GM19397 (cell line): Measurements from ENCODE around the gene DNHD1.

Experiments
- ATAC-seq: cut with Tn5 transposase; IDR thresholded peaks from one replicate; pipeline ENCODE4 v1.9.1; 2021; ENCODE audit warnings: mild to moderate bottlenecking, moderate library complexity; ENCODE audit not compliant: unreplicated experiment

The DNHD1 gene

DNA sequence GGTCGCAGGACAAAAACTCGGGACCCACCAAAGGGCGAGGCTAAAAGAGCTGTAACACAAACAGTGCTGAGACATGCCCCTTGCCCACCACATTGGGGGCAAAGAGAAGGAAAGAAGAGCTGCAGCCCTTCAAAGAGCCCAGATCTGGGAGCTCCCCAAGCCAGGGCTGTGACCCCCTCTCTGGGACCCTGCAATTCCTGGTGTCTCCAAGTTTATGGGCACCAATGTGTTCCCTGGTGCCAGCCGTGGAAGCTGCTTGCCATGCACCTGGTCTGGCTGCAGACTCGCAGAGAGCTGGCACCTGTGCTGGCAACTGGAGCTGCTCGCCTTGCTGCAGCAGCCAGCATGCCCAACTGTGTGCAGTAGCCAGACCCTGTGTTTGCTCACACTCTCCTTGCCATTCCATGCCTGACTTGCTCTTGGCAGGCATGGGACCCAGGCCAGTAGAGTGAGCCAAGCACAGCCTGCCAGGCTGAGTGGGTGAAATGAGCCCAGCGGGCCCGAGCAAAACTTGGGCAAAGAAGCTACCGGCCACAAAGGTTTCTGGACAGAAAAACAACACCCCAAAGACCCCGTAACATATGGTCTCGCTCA, 90.4 kb downstream of the DNHD1 start:
- no peak for ATAC-seq

DNA sequence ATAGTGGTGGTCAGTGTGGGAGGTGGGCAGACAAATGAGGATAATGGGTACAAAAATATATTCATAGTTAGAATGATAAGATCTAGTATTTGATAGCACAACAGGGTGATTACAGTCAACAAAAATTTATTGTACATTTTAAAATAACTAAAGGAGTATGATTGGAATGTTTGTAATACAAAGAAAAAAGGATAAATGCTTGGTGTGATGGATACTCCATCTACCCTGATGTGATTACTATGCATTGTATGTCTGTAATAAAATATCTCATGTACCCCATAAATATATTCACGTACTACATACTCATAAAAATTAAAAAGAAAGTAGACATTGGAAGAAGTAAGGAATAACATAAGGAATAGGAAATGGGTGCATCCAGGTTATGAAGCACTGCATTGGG, 90.9 kb downstream of the DNHD1 start:
- no peak for ATAC-seq

DNA sequence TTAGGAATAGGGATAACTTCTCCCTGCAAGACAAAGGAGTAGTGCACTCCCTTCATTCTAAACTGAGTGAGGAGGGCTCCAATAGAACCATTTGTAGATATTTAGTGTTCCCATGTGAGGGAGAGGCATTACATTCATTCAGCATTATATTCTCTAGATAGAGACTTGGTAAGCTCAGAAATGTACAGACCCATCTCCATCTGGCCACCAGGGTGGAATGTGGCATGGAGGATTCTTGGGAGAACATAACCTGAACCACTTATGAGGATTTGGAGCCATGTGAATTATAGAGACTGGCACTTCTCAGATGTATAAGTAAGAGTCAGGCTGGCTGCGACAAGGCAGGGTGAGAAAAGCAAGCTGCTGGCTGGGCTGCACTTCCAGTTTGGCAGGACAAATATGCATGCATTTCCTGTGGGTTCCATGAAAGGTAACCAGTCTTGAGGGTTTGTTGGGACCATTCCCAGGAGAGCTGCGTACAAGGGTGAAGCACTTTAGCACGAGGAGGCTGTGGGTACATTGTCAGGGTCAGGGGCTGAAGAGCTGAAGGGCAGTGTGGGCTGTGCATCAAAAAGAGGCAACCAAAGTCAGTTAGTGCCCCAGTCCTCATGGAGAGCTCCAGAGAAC, 97.2 kb downstream of the DNHD1 start:
- no peak for ATAC-seq

DNA sequence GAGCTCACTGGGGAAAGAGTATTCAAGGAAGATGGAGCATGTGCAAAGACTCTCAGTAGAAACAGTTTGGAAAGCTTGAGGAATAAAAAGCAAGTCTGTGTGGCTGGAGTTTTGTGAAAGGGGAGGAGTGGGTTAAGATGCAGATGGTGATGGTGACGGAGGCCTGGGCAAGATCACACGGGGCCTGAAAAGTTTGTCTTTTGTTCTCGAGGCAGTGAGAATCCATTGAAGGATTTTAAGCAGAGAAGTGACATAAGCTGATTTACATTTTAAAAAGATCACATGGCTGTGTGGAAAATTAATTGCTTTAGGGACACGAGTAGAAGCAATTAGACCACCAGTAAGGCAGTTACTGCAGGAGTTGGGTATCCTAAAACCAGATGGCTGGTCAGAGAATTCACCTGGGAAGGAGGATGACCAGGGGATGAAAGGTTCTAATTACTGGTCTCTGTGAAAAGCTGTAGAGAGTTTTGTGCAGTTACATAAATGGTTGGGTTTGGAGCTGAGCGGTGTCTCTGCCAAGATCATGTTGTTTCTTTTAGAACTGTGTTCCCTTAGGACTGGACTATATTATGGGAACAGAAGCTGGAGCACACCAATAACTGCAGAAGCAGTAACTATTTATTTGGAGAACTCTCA, 99.3 kb downstream of the DNHD1 start:
- ATAC-seq: no peak

DNA sequence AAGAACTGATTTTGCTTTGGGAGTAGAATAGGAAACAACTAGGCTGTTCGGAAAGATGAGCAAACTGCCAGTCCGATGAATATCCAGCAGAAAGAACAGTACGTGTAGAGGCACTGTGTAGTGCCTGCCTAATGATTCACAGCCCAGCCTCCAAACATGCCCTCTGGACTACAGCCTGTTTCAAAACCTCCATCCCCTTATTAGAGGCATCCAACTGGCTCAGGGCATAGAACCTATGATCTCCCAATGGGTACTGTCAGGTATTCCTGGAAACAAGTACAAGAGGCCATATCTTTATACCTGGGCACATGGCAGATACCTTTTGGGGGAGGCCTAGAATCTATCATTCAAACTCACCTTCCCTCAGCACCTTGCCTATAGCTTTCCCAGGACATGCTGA, 101.5 kb downstream of the DNHD1 start:
- ATAC-seq: no peak

DNA sequence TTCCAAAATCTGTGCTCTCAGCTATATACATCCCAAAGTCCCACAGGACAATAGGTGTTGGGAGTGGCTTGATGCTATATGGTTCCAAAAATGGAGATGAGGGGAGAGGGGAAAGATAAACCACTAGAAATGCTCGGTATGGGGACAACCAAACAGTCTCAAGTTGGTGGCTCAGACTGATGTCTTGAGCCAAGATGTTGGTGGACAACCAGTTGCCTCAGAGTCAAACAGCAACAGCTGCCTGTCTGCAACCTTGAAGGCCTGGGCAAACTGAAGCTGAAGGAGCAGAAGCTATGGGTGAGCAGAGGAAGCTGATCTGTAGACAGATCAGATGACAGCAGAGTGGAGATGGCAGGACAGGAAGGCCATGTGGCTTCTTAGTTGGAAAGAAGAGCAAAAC, 102.4 kb downstream of the DNHD1 start:
- ATAC-seq: no peak

DNA sequence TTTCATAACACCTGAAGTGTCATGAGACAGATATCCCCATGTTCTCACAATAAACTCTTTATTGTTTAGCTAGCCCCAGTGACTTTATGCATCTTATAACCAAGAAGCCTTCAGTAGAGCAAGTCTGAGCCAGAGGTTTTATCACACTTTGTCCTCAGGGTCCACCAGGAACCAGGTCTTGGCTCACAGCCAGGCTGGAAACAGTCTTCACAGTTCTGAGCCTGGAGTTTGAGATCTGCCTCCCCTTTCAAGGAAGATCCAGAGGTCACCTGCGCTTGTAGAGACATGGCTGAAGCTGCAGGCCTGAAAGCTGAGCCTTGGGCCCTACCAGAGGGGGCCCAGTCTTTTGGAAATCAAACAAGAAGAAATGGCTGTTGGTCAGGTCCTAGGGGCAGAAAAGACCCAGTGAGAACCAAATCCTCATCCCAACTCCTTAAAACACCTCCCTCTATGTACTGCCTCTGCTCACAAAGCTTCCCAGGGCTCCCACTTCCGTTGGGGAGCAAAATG, 102.9 kb downstream of the DNHD1 start:
- ATAC-seq: no peak

DNA sequence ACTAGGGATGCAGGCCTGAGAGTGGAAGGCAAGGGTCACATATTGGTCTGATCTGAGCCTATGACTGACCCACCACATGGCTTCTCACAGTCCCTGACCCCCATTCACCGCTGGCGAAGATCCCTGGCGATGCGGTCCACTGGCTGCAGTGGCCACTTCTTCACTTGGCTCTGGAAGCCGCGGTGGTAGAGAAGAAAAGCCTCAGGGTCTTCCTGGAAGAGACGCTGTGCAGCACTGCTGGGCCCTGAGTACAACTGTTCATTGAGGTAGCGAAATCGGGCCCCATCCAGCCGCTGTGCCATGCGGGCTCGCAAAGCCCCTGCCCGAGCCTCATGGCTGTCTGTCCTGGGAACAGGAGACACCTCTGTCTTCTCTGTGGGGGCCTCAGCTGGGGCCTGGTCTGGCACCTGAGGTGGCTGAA, 104.0 kb downstream of the DNHD1 start:
- ATAC-seq: no peak

DNA sequence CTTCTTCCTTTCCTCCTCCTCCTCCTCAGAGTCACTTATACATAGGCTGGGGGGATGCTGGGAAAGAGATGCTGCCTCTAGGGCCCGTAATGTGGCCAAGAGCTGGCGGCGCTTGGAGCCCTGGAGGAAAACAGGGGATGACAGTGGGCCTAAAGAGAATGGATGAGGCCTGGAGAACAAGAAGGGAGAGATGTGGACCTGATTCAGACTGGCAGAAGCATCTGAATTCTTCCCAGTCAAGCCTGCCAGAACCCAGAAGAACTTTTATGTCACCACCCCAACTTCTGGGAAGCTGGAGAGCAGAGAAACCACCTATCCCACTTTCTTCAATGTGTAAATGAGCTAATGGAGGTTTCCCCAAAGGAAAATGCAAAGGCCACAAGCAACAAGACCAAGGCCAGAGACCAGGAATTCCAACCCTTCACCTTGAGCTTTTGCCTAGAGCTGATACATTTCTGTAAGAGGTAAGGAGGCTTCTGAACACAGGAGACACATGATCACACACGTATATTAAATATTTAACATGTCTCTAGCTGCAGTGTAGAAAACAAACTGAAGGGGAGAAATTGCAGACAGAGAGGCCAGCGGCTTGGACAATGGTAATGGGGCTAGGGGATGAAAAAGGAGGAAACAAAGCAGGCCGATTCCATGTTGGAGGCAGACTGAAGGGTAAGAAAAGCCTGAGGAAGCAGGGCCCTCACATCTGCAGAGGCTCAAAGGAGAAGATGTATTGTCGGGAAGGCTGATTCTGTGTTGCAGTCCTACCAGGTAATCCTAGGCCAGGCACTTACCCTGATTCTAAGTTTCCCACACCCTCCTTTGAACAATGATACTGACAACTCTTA, 105.2 kb downstream of the DNHD1 start:
- no peak for ATAC-seq

DNA sequence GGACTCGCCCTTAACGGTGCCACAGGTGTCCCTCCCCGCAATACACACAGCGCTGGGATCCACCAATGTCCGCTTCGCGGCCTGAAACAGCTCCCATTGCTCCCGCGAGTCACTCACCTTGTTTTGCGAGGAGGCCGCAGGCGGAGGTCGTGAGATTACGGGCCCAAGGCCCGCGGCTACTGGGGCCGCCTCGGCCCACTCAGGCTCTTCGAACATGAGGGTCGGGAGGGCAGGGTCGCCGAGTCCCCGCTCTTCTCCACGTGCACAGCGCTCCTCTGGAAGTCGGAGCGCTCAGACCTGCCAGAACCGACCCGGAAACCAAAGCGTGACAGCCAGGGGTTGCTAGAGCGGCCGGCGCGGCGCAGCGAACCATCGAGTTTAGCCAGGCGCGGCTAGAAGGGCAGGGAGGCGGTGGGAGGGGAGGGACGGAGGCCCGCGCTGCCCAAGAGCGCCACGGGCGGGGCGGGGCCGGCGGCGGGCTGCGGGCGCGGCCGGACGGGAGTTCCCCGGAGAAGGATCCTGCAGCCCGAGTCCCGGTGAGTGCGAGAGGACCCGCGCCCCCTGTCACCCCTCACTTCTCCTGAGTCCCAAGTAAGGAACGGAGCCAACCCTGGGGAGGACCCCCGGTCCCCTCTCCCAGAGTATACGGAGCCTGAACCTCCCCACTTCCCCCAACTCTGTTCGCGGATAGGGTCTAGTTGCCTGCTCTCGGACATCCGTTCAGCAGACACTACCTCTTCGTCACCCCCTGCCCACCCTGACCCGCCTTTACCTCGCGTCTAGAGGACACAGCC, 106.4 kb downstream of the DNHD1 start, which contains the start of the genes ILK and RRP8:
Gene ILK (plus strand): TSS at position 488 of the 794 bp plus-strand sequence. CDS start 498 bp downstream, outside the sequence.
Gene RRP8 (minus strand): TSS at position 330 of the 794 bp plus-strand sequence. CDS start 114 bp downstream, at position 216.
- peak; percentile 84 for ATAC-seq

DNA sequence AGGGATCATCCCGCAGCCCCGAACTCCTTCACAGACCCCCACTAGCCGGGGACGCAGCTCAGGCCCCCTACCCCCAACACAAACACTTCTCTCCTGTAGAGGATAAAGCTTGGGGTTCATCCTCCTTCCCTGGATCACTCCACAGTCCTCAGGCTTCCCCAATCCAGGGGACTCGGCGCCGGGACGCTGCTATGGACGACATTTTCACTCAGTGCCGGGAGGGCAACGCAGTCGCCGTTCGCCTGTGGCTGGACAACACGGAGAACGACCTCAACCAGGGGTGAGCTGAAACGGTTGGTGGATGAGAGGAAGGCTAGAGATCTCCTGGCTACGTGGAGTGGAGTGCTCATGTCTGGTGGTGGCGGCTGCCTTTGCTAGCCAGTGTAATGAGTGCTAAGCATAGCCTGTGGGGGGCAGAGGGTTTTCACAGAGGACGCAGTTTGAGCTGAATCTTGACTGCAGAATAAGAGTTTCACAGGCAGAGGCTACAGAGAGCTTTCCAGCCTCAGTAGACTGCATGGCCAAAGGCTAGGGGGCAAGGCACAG, 107.1 kb downstream of the DNHD1 start:
- peak; percentile 19 for ATAC-seq

DNA sequence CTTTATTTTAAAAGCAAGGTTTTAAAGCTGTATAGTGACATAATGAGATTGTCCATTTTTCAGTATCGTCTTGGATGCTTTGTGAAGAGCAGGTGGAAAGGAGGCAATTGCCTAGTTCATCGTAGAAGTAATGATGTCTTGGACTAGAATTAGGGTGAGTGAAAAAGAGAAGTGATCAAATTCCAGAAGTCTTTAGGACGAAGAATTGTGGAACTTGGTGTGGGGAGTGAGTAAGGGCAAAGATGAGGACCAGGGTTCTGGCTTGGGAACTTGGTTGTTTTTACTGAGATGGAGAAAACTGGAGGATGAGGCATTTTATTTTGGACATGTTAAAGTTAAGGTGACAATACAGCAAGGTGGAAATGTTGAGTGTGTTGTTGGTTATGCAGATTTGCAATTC, 107.7 kb downstream of the DNHD1 start:
- no peak for ATAC-seq

DNA sequence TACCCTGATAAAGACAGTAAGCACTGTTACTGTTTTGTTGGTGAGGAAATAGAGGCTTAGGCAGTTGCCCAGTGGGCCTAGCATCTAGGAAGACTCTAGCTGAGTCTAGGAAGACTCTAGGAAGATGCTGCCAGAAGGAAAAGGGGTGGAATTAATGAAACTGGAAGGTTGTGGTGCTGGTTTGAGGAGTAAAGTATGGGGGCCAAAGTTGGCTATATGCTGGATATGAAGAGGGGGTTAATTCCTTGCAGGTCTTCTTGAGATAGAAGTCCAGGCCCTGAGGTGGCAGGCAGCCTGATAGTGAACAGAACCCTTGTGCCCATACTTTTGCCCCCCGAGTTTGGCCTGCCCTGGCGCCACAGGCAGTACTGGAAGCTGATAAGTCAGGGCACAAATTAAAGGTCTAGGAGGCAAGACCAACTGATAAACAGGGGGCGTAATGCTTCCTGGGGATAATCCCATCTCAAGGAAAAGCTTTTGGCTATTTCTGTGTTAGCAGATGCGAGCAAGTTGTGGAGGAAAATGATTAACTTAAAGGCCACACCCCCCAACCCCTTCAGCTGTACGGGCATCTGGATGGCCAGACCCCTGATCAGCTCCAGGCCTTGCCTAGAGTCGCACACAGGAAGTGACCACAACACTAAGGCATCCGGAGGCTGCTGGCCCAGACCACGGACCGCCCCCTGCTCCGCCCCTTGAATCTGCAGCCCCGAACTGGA, 109.5 kb downstream of the DNHD1 start:
- ATAC-seq: peak; percentile 44

DNA sequence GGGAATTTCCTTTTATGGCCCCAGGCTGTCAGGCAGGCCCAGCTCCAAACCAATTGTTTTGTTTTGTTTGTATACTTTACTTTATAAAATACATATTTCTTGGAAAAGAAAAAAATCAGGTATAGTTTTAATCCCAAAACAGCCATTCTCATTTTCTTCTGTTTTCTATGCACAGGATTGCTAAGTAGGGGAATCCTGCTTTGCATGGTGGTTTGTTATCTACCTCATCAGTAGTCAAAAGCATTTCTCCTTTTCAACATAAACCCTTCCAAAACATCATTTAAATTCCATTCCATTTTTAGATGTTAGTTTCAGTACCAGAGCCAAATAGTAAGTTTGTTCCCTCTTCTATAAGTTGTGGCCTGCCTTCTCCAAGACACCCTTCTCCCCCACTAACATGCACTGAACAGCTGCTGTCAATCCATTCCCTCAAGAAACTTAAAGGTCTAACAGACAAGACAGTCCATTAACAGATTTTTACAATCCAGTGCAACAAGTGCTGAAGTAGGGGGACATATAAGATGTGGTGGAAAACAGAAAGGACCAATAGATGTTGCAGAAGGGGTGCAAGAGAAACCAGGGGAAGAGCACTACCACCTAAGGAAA, 110.2 kb downstream of the DNHD1 start:
- no peak for ATAC-seq

DNA sequence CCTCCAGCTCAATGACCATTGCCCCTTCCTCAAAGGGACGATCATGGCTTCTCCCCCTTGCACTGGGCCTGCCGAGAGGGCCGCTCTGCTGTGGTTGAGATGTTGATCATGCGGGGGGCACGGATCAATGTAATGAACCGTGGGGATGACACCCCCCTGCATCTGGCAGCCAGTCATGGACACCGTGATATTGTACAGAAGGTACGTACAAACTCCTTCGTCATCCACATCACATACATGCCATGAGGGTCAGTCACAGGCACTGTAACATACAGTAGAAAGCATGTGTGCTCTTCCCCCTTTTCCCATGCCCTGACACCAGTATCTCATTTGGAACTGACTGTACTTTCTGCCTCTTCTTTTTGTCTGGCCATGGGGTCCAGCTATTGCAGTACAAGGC, 110.9 kb downstream of the DNHD1 start:
- no peak for ATAC-seq

DNA sequence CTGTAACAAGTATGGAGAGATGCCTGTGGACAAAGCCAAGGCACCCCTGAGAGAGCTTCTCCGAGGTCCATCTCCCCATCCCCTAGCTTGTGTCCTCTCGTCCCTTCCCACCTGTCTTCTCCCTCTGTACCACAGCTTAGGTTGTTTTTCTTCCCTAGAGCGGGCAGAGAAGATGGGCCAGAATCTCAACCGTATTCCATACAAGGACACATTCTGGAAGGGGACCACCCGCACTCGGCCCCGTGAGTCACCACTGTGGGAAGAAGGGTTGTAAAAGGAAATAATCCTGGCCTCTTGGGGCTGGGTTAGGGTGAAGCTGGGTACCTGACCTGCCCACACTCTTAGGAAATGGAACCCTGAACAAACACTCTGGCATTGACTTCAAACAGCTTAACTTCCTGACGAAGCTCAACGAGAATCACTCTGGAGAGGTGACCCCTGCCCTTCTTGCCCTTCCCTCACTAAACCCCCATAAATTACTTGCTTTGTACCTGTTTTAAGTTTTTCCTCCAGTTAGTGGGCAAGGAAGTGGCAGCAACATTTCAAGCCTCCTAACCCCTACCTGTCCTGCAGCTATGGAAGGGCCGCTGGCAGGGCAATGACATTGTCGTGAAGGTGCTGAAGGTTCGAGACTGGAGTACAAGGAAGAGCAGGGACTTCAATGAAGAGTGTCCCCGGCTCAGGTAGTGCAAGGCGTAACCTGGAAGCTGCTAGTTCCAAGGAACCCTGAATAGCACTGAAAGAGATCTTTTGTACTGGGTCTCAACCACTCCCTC, 111.8 kb downstream of the DNHD1 start:
- ATAC-seq: no peak

DNA sequence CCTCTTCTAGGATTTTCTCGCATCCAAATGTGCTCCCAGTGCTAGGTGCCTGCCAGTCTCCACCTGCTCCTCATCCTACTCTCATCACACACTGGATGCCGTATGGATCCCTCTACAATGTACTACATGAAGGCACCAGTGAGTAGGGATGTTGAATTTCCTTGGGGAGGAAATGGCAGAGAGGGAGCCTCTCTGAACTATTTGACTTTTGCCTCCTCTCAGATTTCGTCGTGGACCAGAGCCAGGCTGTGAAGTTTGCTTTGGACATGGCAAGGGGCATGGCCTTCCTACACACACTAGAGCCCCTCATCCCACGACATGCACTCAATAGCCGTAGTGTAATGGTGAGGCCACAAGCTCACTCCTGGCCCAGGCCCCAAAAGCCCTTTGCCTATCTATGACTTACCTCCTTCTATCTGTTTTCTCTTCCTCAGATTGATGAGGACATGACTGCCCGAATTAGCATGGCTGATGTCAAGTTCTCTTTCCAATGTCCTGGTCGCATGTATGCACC, 112.5 kb downstream of the DNHD1 start:
- ATAC-seq: no peak

DNA sequence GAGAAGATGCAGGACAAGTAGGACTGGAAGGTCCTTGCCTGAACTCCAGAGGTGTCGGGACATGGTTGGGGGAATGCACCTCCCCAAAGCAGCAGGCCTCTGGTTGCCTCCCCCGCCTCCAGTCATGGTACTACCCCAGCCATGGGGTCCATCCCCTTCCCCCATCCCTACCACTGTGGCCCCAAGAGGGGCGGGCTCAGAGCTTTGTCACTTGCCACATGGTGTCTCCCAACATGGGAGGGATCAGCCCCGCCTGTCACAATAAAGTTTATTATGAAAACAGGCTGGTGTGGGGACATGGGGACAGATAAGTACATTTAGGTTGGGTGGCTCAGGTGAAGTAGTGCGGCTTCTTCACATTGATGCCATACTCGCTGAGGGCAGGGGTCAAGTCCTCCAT, 113.5 kb downstream of the DNHD1 start:
- no peak for ATAC-seq
